Sigmoid colon (tissue), 4 donors: ENCODE measurements around the gene SAMM50.

Source experiments
- CTCF ChIP-seq, 4 experiments: fragments of 450-650 bp in 3 of 4; fragments of 200-600 bp in 1 of 4; IDR thresholded peaks; one replicate each; pipeline ENCODE4 v1.5.1; 2016 to 2019; ENCODE audit warnings: antibody characterized with exemption in 4 of 4, mild to moderate bottlenecking in 3 of 4, moderate library complexity in 2 of 4
- EP300 ChIP-seq, 4 donors: sonication (generic); formaldehyde crosslinking; IDR thresholded peaks; one replicate each; pipeline ENCODE4 v1.6.1; 2017; ENCODE audit warnings: antibody characterized with exemption in 4 of 4
- POLR2A ChIP-seq, 2 donors: fragments of 450-650 bp; IDR thresholded peaks; one replicate each; pipeline ENCODE4 v1.6.1; 2016; ENCODE audit warnings: antibody characterized with exemption in 2 of 2, mild to moderate bottlenecking in 2 of 2, moderate library complexity in 2 of 2

GRCh38 chr22:44004104-44004460 is 48.8 kb downstream of the SAMM50 start:
- TF ChIP-seq EP300 (IDR thresholded peaks at IDR 0.05): no peak
- TF ChIP-seq CTCF (IDR thresholded peaks at IDR 0.05): no peak
- TF ChIP-seq POLR2A (IDR thresholded peaks at IDR 0.05): no peak
